MCF 10A (cell line): ENCODE results near the gene NUP214. TPM values are rescaled to one million over a fixed set of nuclear protein-coding genes. Genes with fewer than 3 reads are reported as not detected.
"Not testable (repeated sequence)": the region's sequence is repeated elsewhere in the genome, so short reads cannot be mapped to it uniquely, and the experiment has no call there.

Experiments
- BruUV-seq: library from RNA; stranded (reverse); fragments of 400-500 nt; replicated peaks from 2 replicates; lab custom pipeline; 2021; lab: Mats Ljungman, UMichigan
- CTCF ChIA-PET: fragments of 300-600 bp; sonication (Branson Sonifier 250); formaldehyde crosslinking; extraction: SDS; loops from one replicate; lab custom pipeline; 2021; ENCODE audit warnings: antibody characterized with exemption, inconsistent platforms; lab: Yijun Ruan, JAX
- POLR2A ChIA-PET: fragments of 300-600, 350-650 bp; sonication (Branson Sonifier 250); formaldehyde crosslinking; extraction: SDS; loops from one replicate; lab custom pipeline; 2020; ENCODE audit warnings: antibody characterized with exemption, inconsistent platforms; lab: Yijun Ruan, JAX
- DNase-seq: peaks from one replicate; pipeline ENCODE4 v3.0.0-alpha.2; 2018; ENCODE audit not compliant: unreplicated experiment
- H3K27ac Mint-ChIP-seq: one replicate; pipeline ENCODE4 v1.8.0; 2022; ENCODE audit warnings: mild to moderate bottlenecking, low read depth, mixed read lengths; ENCODE audit not compliant: unreplicated experiment
- H3K27me3 Mint-ChIP-seq: one replicate; pipeline ENCODE4 v1.8.0; 2022; ENCODE audit warnings: mixed read lengths; ENCODE audit not compliant: insufficient read depth, unreplicated experiment
- H3K36me3 Mint-ChIP-seq: one replicate; pipeline ENCODE4 v1.8.0; 2022; ENCODE audit warnings: mild to moderate bottlenecking, moderate library complexity, mixed read lengths; ENCODE audit not compliant: insufficient read depth, unreplicated experiment
- H3K4me1 Mint-ChIP-seq: one replicate; pipeline ENCODE4 v1.8.0; 2022; ENCODE audit warnings: mixed read lengths; ENCODE audit not compliant: insufficient read depth, unreplicated experiment
- H3K4me3 Mint-ChIP-seq: one replicate; pipeline ENCODE4 v1.8.0; 2022; ENCODE audit warnings: mild to moderate bottlenecking, moderate library complexity, mixed read lengths; ENCODE audit not compliant: unreplicated experiment
- H3K9me3 Mint-ChIP-seq: one replicate; pipeline ENCODE4 v1.8.0; 2022; ENCODE audit warnings: mixed read lengths; ENCODE audit not compliant: unreplicated experiment
- CTCF ChIP-seq: fragments of 200-600 bp; IDR thresholded peaks from one replicate; pipeline ENCODE4 v1.8.0; 2022; ENCODE audit warnings: antibody characterized with exemption, mild to moderate bottlenecking; ENCODE audit not compliant: unreplicated experiment
- intact Hi-C: fragments of 100-400 bp; cut with micrococcal nuclease; formaldehyde crosslinking; loops from 2 replicates; pipeline ENCODE4 v1.14.1; 2022
- total RNA-seq: library from RNA; stranded (reverse); gene quantifications from 2 replicates; pipeline ENCODE4 v1.2.3, GENCODE V29; 2022

The NUP214 gene
- total RNA-seq, 1 experiment from 2014 or later, result 41.8 TPM

- BruUV-seq, result no TSS peak
- Mint-ChIP-seq H3K9me3 (no peaks in the 10 kb centered on the region), H3K27me3 (no peaks in the 10 kb centered on the region), H3K4me1 (peaks cover 5% of the 10 kb centered on the region), H3K4me3 (no peak overlapping the region), H3K27ac (no peak overlapping the region), H3K36me3 (no peaks in the 10 kb centered on the region)
- no peak for DNase-seq
- ChIA-PET POLR2A (no interaction called here), CTCF (no interaction called here)
- intact Hi-C loops, result no loop called here
- no peak for TF ChIP-seq CTCF
Observed at GRCh38 chr9:131260751-131261452, 135.5 kb downstream of the NUP214 start.

- TF ChIP-seq CTCF, result no peak
- no peak for DNase-seq
- BruUV-seq, result no TSS peak
- Mint-ChIP-seq H3K9me3 (no peaks in the 10 kb centered on the region), H3K4me1 (no peaks in the 10 kb centered on the region), H3K27me3 (no peaks in the 10 kb centered on the region), H3K36me3 (no peaks in the 10 kb centered on the region), H3K4me3 (no peak overlapping the region), H3K27ac (no peak overlapping the region)
- ChIA-PET POLR2A (no interaction called here), CTCF (interaction anchor here (0.9 kb wide), 1 partner anchor 30 kb away, joined by 4 read pairs; no protein-coding TSS in a partner anchor)
- intact Hi-C loops, result no loop called here
Observed at GRCh38 chr9:131262327-131263032, 137.1 kb downstream of the NUP214 start.

GRCh38 chr9:131263033-131263343 is 137.6 kb downstream of the NUP214 start:
- H3K4me3 Mint-ChIP-seq, H3K4me1 Mint-ChIP-seq, DNase-seq, POLR2A ChIA-PET, H3K36me3 Mint-ChIP-seq, H3K27me3 Mint-ChIP-seq, H3K9me3 Mint-ChIP-seq, BruUV-seq, H3K27ac Mint-ChIP-seq, intact Hi-C loops: not testable (repeated sequence)
- CTCF ChIA-PET, result interaction anchor here (0.6 kb wide), 1 partner anchor 53 kb away, joined by 3 read pairs; no protein-coding TSS in a partner anchor

GRCh38 chr9:131263701-131264100 is 138.3 kb downstream of the NUP214 start:
- Mint-ChIP-seq H3K27ac (no peak overlapping the region), H3K9me3 (no peaks in the 10 kb centered on the region), H3K27me3 (no peaks in the 10 kb centered on the region), H3K36me3 (no peaks in the 10 kb centered on the region), H3K4me1 (no peaks in the 10 kb centered on the region), H3K4me3 (no peak overlapping the region)
- no peak for TF ChIP-seq CTCF
- intact Hi-C loops, result no loop called here
- ChIA-PET POLR2A (interaction anchor here (0.7 kb wide), 1 partner anchor 386 kb away, joined by 3 read pairs; no protein-coding TSS in a partner anchor), CTCF (interaction anchor here (1.1 kb wide), 1 partner anchor 86 kb away, joined by 4 read pairs; no protein-coding TSS in a partner anchor)
- DNase-seq, result no peak
- no TSS peak for BruUV-seq
